Natural killer cell (primary cell): ENCODE data around the gene ZSWIM6. TPM values are rescaled to one million over a fixed set of nuclear protein-coding genes. Genes with fewer than 3 reads are reported as not detected.

Experiments used
- ATAC-seq, 3 donors: fragments of 150-1000 bp in 2 of 3; fragments of 200-7000 bp in 1 of 3; cut with Tn5 transposase; 1 replicate in 1 of 3; 2 replicates in 2 of 3; pipeline ENCODE4 v1.10.0; 2021; ENCODE audit warnings: mild to moderate bottlenecking in 2 of 3, moderate library complexity in 2 of 3
- DNase-seq, 2 donors: peaks; one replicate each; pipeline versions ENCODE4 v3.0.0 to v3.0.0-alpha.2; 2013 to 2021; ENCODE audit warnings: mixed read lengths in 1 of 2
- H3K27ac ChIP-seq: one replicate; pipeline ENCODE4 v1.5.1; 2013; ENCODE audit warnings: mild to moderate bottlenecking, low read length
- H3K27me3 ChIP-seq: one replicate; pipeline ENCODE4 v1.6.1; 2013; ENCODE audit warnings: low read length; ENCODE audit not compliant: control insufficient read depth, insufficient read depth
- H3K36me3 ChIP-seq: one replicate; pipeline ENCODE4 v1.6.1; 2013; ENCODE audit warnings: low read length; ENCODE audit not compliant: control insufficient read depth, insufficient read depth
- H3K4me1 ChIP-seq: one replicate; pipeline ENCODE4 v1.6.1; 2013; ENCODE audit warnings: low read length; ENCODE audit not compliant: control insufficient read depth, insufficient read depth
- H3K4me3 ChIP-seq: one replicate; pipeline ENCODE4 v1.5.1; 2013; ENCODE audit warnings: low read length
- H3K9me3 ChIP-seq: one replicate; pipeline ENCODE4 v1.6.1; 2013; ENCODE audit warnings: low read length; ENCODE audit not compliant: control insufficient read depth, insufficient read depth
- H3K27ac Mint-ChIP-seq, 2 donors: one replicate each; pipeline ENCODE4 v1.8.0; 2022; ENCODE audit warnings: mild to moderate bottlenecking in 2 of 2, mixed read lengths in 2 of 2, moderate library complexity in 1 of 2
- H3K27me3 Mint-ChIP-seq, 2 donors: one replicate each; pipeline ENCODE4 v1.8.0; 2022; ENCODE audit warnings: low read depth in 2 of 2, mixed read lengths in 2 of 2
- H3K36me3 Mint-ChIP-seq: one replicate; pipeline ENCODE4 v1.8.0; 2022; ENCODE audit warnings: mixed read lengths
- H3K4me1 Mint-ChIP-seq, 2 donors: one replicate each; pipeline ENCODE4 v1.8.0; 2022; ENCODE audit warnings: mixed read lengths in 2 of 2
- H3K4me3 Mint-ChIP-seq: one replicate; pipeline ENCODE4 v1.8.0; 2022; ENCODE audit warnings: mild to moderate bottlenecking, moderate library complexity, mixed read lengths
- H3K9me3 Mint-ChIP-seq, 2 donors: one replicate each; pipeline ENCODE4 v1.8.0; 2022; ENCODE audit warnings: mixed read lengths in 2 of 2
- WGBS: methylation state at CpG from one replicate; pipeline ENCODE4 v1.1.7; 2013; ENCODE audit warnings: missing lambda C conversion rate; ENCODE audit not compliant: insufficient coverage; 5-methylcytosine and 5-hydroxymethylcytosine counted together
- intact Hi-C: fragments of 100-400 bp; cut with micrococcal nuclease; formaldehyde crosslinking; loops from one replicate; pipeline ENCODE4 v1.14.2; 2022
- total RNA-seq, 4 donors: library from RNA; stranded (reverse); fragments of 120-200 nt in 1 of 4; gene quantifications; one replicate each; pipeline versions ENCODE4 v1.2.3 to v1.2.4, GENCODE V29; 2013 to 2022
- TF ChIP-seq, protein P1 (sequence below): fragments of 200-600 bp; IDR thresholded peaks from one replicate; pipeline ENCODE4 v1.8.0; 2022; ENCODE audit warnings: antibody characterized with exemption

ZSWIM6 gene
- total RNA-seq, 3 donors from 2014 or later (not counting 1 experiment from before 2014, with no cell fraction given), result 8.7 to 11.4 (median 10.5) TPM

- no peak overlapping the region for H3K27ac Mint-ChIP-seq
- H3K9me3 ChIP-seq, result no peaks in the 10 kb centered on the region
- intact Hi-C loops, result no loop called here
- H3K27me3 Mint-ChIP-seq, result no peaks in the 10 kb centered on the region
- WGBS, result 88% methylated on average over 6 of the region's 6 CpGs
- no peak overlapping the region for H3K4me3 ChIP-seq
- H3K4me1 ChIP-seq, result no peaks in the 10 kb centered on the region
- H3K4me3 Mint-ChIP-seq, result no peak overlapping the region
- no peaks in the 10 kb centered on the region for H3K36me3 Mint-ChIP-seq
- ATAC-seq (no peak), DNase-seq (no peak)
- H3K27ac ChIP-seq, result no peak overlapping the region
- no peaks in the 10 kb centered on the region for H3K36me3 ChIP-seq
- H3K4me1 Mint-ChIP-seq, result no peaks in the 10 kb centered on the region
- TF ChIP-seq, protein P1, sequence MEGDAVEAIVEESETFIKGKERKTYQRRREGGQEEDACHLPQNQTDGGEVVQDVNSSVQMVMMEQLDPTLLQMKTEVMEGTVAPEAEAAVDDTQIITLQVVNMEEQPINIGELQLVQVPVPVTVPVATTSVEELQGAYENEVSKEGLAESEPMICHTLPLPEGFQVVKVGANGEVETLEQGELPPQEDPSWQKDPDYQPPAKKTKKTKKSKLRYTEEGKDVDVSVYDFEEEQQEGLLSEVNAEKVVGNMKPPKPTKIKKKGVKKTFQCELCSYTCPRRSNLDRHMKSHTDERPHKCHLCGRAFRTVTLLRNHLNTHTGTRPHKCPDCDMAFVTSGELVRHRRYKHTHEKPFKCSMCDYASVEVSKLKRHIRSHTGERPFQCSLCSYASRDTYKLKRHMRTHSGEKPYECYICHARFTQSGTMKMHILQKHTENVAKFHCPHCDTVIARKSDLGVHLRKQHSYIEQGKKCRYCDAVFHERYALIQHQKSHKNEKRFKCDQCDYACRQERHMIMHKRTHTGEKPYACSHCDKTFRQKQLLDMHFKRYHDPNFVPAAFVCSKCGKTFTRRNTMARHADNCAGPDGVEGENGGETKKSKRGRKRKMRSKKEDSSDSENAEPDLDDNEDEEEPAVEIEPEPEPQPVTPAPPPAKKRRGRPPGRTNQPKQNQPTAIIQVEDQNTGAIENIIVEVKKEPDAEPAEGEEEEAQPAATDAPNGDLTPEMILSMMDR, result no peak
- H3K9me3 Mint-ChIP-seq, result no peaks in the 10 kb centered on the region
- H3K27me3 ChIP-seq, result no peaks in the 10 kb centered on the region
These were observed 243.5 kb downstream of the ZSWIM6 start for GRCh38 chr5:61575581-61575980.

DNA sequence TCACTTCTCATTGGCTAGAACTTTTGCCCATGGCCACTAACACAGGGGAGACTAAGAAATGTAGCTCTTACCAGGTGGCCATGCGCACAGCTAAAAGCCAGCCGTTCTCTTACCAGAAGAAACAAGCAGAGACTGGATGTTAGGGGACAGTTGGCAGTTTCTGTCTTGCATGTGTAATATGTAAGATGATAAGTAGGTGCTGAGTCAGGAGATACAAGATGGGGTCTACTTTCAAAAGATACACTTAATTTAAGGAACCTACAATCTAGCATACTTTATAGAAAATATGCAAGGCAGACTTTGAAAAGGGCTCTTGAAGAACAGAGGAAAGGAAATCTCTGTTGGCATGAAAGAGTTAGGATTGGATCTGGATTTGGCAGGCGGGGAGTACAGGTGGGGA lies 244.5 kb downstream of the ZSWIM6 start:
- no peak for ATAC-seq
- Mint-ChIP-seq H3K9me3 (no peaks in the 10 kb centered on the region), H3K4me3 (no peak overlapping the region), H3K36me3 (no peaks in the 10 kb centered on the region), H3K27me3 (no peaks in the 10 kb centered on the region), H3K4me1 (no peaks in the 10 kb centered on the region), H3K27ac (no peak overlapping the region)
- Histone ChIP-seq H3K27ac (no peak overlapping the region), H3K4me3 (no peak overlapping the region), H3K4me1 (no peaks in the 10 kb centered on the region), H3K36me3 (no peaks in the 10 kb centered on the region), H3K27me3 (no peaks in the 10 kb centered on the region), H3K9me3 (no peaks in the 10 kb centered on the region)
- intact Hi-C loops, result no loop called here
- TF ChIP-seq, protein P1, result no peak
- WGBS, result 91% methylated on average over 3 of the region's 3 CpGs
- DNase-seq, result no peak

- no peaks in the 10 kb centered on the region for H3K36me3 Mint-ChIP-seq
- H3K4me1 ChIP-seq, result no peaks in the 10 kb centered on the region
- H3K9me3 ChIP-seq, result no peaks in the 10 kb centered on the region
- H3K27ac Mint-ChIP-seq, result no peak overlapping the region
- H3K9me3 Mint-ChIP-seq, result no peaks in the 10 kb centered on the region
- no peaks in the 10 kb centered on the region for H3K4me1 Mint-ChIP-seq
- 89% methylated on average over 1 of the region's 1 CpG for WGBS
- DNase-seq, result no peak
- no peak overlapping the region for H3K4me3 Mint-ChIP-seq
- H3K27ac ChIP-seq, result no peak overlapping the region
- intact Hi-C loops, result no loop called here
- no peak for ATAC-seq
- H3K27me3 ChIP-seq, result no peaks in the 10 kb centered on the region
- no peaks in the 10 kb centered on the region for H3K27me3 Mint-ChIP-seq
- no peak overlapping the region for H3K4me3 ChIP-seq
- no peaks in the 10 kb centered on the region for H3K36me3 ChIP-seq
- TF ChIP-seq, protein P1, result no peak
These were observed 246.9 kb downstream of the ZSWIM6 start for GRCh38 chr5:61578858-61579503.

DNA sequence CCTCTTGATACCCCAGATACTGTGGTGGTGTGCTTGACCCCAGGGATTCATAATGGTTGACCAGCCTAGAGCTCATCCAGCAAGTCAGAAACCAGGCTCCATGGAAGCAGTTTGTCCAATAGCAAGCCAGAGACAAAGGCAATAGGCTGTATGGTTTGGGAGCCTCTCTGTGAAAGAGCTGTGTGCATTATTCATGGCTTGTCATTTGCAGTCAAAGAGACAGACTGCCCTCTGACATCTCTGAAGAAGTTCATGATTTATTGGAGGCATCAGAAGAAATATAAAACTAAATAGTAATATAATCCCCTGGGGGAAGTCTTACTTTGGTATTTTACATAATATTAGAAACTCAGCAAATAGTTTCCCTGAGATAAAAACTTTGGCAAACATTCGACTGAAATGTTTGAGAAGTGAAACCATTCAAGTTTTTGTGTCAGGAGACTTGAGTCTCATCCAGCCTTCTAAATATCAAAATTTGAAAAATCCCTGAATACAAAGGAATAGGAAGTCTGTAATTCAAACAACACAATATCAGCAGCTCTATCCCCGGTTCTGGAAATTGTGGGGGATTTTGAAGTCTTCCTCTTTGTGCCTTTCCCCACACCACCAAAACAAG lies 250.3 kb downstream of the ZSWIM6 start:
- ATAC-seq, result no peak
- H3K27ac Mint-ChIP-seq, result no peak overlapping the region
- H3K4me1 ChIP-seq, result no peaks in the 10 kb centered on the region
- H3K9me3 Mint-ChIP-seq, result no peaks in the 10 kb centered on the region
- peaks cover 0 to 2% of the 10 kb centered on the region in 2 donors for H3K27me3 Mint-ChIP-seq
- no peaks in the 10 kb centered on the region for H3K9me3 ChIP-seq
- H3K4me3 Mint-ChIP-seq, result no peak overlapping the region
- no peaks in the 10 kb centered on the region for H3K36me3 ChIP-seq
- no peak overlapping the region for H3K27ac ChIP-seq
- H3K27me3 ChIP-seq, result no peaks in the 10 kb centered on the region
- no peak overlapping the region for H3K4me3 ChIP-seq
- TF ChIP-seq, protein P1, result no peak
- H3K36me3 Mint-ChIP-seq, result no peaks in the 10 kb centered on the region
- DNase-seq, result no peak
- H3K4me1 Mint-ChIP-seq, result no peaks in the 10 kb centered on the region
- WGBS, result 100% methylated on average over 1 of the region's 2 CpGs
- intact Hi-C loops, result no loop called here
